Inflammatory macrophage treated with lipopolysaccharide for 1 hour (primary cell): ENCODE results near the gene IKZF5.

Source experiments
- DNase-seq, 2 donors: peaks; one replicate each; pipeline ENCODE4 v3.0.0-alpha.2; 2020 to 2022

IKZF5 gene

GRCh38 chr10:123014772-123015171 is 6.2 kb upstream of the IKZF5 start:
- no peak for DNase-seq

DNA sequence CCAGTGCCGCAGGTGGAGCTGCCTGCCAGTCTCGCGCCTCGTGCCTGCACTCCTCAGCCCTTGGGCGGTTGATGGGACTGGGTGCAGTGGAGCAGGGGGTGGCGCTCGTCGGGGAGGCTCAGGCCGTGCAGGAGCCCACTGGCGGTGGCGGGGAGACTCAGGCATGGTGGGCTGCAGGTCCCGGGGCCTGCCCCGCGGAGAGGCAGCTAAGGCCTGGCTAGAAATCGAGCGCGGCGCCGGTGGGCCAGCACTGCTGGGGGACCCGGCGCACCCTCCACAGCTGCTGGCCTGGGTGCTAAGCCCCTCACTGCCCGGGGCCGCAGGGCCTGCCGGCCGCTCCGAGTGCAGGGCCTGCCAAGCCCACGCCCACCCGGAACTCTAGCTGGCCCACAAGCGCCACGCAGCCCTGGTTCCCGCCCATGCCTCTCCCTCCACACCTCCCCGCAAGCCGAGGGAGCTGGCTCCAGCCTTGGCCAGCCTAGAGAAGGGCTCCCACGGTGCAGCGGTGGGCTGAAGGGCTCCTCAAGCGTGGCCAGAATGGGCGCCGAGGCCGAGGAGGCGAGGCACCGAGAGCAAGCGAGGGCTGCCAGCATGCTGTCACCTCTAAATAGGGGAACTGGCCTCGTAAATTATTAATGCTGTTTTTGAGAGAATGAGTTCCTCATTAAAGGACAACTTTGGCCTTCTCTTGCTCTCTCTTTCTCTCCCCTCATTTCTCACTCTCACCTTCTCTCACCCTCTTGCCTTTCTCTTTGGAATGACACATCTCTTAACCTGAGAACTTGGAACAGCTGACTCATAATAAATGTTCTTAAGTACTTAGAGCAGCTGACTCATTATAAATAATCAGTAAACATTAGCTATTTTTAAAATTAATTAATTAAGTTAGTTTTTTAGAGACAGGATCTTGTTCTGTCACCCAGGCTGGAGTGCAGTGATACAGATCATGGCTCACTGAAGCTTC is 5.1 kb upstream of the IKZF5 start:
- no peak for DNase-seq

DNA sequence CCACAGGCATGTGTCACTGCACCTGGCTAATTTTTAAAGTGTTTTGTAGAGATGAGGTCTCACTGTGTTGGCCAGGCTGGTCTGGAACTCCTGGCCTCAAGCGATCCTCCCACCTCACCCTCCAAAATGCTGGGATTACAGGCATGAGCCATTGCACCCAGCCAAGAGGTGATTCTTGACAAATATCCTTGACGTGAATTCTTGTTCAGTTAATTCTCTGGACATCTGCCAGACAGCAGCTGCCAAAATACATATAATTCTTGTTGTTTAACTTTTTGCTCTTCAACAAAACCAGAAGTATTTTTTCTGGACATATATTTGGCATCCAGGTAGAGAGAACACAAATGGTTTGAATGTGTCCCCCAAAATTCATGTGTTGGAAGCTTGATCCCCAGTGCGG is 3.4 kb upstream of the IKZF5 start:
- DNase-seq: no peak

- DNase-seq: no peak
Measured at GRCh38 chr10:123009105-123009820, 668 bp upstream of the IKZF5 start.

GRCh38 chr10:123007558-123008354 is 839 bp downstream of the IKZF5 start:
- peak; percentile 57 to 78 for DNase-seq

DNA sequence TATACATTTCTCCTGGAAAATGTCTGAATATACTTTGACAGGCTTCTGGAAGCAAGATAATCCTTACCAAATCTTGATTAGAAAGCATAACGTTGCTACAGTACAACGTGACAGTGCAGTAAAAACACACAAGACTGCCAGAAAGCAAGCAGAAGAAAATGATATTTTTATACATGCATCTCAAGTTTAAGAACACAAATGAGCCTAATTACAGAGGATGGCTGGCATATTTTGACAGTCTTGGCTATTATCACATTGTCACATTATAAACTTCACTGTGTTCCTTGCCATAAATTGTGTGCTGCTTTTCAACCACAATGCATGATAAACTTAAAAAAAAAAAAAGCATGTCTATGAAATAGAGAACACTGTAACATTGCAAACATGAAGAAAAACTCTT is 4.3 kb downstream of the IKZF5 start:
- no peak for DNase-seq

GRCh38 chr10:123001370-123001769 is 7.2 kb downstream of the IKZF5 start:
- no peak for DNase-seq

DNA sequence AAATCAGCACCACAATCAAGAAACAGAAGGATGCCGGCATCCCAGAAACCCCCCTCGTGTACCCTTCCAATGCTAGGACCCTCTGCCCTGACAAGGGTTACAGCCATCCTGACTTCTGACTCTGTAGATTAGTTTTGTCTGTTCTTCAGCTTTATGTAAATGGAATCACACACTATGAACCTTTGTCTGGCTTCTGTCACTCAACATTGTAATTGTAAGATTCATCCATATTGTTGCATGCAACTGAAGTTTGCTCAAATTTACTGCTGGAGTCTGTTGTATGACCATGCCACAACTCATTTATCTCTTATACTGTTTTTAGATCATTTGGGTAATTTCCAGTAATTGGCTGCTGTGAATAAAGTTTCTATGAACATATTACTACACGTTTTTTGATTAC is 8.4 kb downstream of the IKZF5 start:
- DNase-seq: no peak

GRCh38 chr10:122999347-122999746 is 9.2 kb downstream of the IKZF5 start:
- DNase-seq: no peak

GRCh38 chr10:122998934-122999333 is 9.7 kb downstream of the IKZF5 start:
- DNase-seq: no peak

GRCh38 chr10:122998360-122998917 is 10.2 kb downstream of the IKZF5 start:
- DNase-seq: no peak

DNA sequence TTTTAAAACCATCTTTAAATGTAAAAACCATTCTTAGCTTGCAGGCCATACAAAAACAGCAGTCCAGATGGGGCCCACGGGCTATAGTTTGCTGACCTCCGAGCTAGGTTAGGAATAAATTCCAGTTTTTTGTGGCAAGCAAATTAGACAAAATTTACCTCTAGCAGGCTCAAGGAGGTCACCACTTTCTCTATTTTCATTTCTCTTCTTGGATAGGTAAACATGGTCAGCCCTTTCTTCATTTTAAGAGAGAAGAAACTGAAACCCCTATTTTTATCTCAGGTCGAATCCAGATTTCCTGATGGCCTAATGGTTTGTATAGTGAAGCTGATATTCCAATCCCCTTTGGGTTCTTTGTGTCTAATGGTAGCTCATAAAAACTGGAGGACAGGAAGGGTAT is 10.7 kb downstream of the IKZF5 start:
- no peak for DNase-seq

- DNase-seq: no peak
Measured at GRCh38 chr10:122995936-122996335, 12.7 kb downstream of the IKZF5 start.

DNA sequence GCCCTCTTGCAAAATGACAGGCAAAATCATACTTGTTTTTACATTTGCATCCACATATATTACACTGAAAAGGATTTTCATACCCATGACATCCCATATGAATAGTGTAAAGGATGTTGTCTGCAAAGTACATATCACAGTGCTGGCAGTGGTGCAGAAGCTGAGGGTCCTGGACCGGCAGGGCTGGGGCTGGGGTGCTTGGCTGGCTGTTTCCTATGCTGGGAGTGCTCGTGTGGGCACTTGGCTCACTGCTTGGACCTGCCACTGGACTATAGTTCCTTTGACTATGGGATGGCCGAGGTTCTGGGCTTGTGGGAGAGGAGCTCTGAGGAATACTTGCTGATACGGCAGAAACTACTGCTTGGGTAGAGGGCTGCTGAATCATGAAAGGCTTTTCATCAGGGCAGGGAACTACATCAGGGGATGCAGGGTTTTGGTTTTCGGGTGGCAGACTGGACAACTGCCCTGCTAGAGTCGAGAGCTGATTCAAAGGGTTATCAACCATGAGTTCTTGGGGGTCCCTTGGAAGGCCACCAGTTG is 14.7 kb downstream of the IKZF5 start:
- DNase-seq: no peak

- no peak for DNase-seq
Measured at GRCh38 chr10:122992031-122992585, 16.5 kb downstream of the IKZF5 start.

GRCh38 chr10:122990278-122990677 is 18.3 kb downstream of the IKZF5 start:
- no peak for DNase-seq

DNA sequence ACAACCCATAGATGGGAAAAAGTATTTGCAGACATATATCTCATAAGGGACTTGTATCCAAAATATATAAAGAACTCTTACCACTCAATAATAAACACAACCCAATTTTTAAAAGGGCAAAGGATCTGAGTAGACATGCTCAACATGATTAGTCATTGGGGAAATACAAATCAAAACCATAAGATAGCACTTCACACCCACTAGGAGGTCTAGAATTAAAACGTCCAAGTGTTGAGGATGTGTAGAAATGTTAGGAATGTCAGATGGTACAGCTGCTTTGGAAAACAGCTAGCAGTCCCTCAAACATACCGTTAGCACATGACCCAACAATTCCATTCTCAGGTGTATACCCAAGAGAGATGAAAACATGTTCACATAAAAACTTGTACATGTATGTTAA is 20.1 kb downstream of the IKZF5 start:
- no peak for DNase-seq

DNA sequence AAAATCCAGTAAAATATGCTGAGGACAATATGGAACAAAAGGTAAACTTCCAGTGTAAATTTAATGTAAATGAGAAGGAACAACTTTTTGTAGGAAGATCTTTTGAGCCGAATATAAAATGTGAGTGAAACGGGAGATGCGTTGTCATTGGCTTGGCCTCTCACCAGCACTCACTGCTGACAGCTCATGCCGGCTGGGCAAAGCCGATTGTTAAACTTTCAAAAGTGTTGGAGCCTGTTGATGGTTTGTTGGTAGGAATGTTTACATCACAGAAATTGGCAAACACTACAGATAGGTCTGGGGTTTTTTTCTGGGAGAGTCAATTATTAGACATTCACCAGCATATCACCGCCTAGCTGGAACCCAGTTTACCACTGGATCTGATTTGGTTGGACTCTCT is 22.3 kb downstream of the IKZF5 start:
- DNase-seq: no peak

DNA sequence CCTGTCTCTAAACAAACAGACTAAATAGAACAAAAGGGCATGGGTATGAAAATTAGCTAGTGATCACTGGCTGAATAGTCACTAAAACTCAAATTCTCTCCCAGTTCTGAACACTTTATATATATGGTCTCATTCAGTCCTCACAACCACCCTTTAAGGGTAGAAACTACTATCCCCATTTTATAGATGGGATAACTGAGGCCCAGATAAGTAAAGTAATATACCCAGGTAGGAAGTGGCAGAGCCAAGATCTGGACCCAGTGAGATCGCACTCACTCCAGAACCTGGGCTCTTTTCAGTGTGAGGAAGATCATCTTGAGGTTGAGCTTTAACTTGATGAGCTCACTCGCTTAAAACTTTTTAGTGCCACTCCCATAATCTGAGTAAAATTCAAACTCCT is 23.9 kb downstream of the IKZF5 start:
- DNase-seq: no peak

DNA sequence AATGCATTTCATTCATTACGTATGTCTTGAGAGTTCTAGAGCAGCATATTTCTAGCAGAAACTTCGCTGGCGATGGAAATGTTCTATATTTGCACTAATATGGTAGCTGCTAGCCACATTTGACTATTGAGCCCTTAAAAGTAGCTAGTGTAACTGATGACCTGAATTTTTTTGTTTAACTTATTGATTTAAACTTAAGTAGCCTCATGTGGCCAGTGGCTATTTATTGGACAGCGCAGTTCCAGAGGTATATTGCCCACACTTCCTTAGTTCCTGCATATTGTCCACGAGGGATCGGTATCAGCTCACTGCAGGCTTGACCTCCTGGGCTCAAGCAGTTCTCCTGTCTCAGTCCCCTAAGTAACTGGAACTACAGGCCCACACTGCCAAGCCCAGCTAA is 24.7 kb downstream of the IKZF5 start:
- no peak for DNase-seq

GRCh38 chr10:122981066-122981464 is 27.5 kb downstream of the IKZF5 start:
- peak; percentile 24 to 31 for DNase-seq
